Measurements from ENCODE around the gene EFTUD2. TPM values are rescaled to one million over a fixed set of nuclear protein-coding genes. Genes with fewer than 3 reads are reported as not detected.

Gene EFTUD2
- total RNA-seq, 2 experiments from 2014 or later: 73.5 to 148 TPM

- H4K20me1 ChIP-seq (ENCODE audit: insufficient read depth, low read length): no peaks in the 10 kb centered on the region
Observed at GRCh38 chr17:44804302-44805089, 94.7 kb downstream of the EFTUD2 start.

DNA sequence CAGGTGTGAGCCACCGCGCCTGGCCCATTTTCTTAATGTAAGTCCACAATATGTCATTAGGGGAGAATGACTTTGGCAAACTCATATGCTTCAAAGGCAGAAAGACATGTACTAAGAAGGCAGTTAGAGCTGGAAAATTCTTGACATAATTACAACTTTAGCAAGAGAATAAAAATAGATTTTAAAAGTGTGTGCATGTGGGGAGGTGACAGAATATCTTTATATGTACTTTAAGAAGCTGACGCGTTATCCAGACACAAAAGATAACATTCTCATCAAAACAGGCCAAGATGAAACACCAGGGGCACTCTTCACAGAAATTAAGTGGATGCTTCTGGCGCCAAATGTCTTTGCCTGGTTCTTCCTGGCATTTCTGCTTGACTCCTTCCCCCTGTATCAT lies 97.4 kb downstream of the EFTUD2 start:
- Histone ChIP-seq H3K9me3 (ENCODE audit: low read length) (no peaks in the 10 kb centered on the region), H2AFZ (ENCODE audit: low read length) (no peak overlapping the region), H3K36me3 (ENCODE audit: insufficient read depth, low read length) (peaks cover 68% of the 10 kb centered on the region), H3K79me2 (ENCODE audit: insufficient read depth, low read depth, low read length) (no peaks in the 10 kb centered on the region), H3K4me3 (ENCODE audit: low read depth, low read length, poor library complexity, severe bottlenecking) (no peak overlapping the region), H3K4me2 (ENCODE audit: low read length) (no peak overlapping the region), H3K27ac (ENCODE audit: low read depth, low read length, poor library complexity, severe bottlenecking) (no peak overlapping the region), H3K9me2 (ENCODE audit: insufficient read depth, low read length) (no peaks in the 10 kb centered on the region), H3K4me1 (ENCODE audit: insufficient read depth, low read length, poor library complexity, severe bottlenecking) (no peaks in the 10 kb centered on the region), H4K20me1 (ENCODE audit: insufficient read depth, low read length) (no peaks in the 10 kb centered on the region)
- intact Hi-C loops (cut with micrococcal nuclease; ENCODE audit: unreplicated experiment): no loop called here
- TF ChIP-seq EZH2phosphoT487 (IDR thresholded peaks at IDR 0.05; ENCODE audit: borderline replicate concordance, low read depth, low read length): no peak
- TF ChIP-seq, protein P1, sequence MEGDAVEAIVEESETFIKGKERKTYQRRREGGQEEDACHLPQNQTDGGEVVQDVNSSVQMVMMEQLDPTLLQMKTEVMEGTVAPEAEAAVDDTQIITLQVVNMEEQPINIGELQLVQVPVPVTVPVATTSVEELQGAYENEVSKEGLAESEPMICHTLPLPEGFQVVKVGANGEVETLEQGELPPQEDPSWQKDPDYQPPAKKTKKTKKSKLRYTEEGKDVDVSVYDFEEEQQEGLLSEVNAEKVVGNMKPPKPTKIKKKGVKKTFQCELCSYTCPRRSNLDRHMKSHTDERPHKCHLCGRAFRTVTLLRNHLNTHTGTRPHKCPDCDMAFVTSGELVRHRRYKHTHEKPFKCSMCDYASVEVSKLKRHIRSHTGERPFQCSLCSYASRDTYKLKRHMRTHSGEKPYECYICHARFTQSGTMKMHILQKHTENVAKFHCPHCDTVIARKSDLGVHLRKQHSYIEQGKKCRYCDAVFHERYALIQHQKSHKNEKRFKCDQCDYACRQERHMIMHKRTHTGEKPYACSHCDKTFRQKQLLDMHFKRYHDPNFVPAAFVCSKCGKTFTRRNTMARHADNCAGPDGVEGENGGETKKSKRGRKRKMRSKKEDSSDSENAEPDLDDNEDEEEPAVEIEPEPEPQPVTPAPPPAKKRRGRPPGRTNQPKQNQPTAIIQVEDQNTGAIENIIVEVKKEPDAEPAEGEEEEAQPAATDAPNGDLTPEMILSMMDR (conservative IDR thresholded peaks at IDR 0.05; ENCODE audit: low read length): no peak
- CTCF ChIA-PET (ENCODE audit: unreplicated experiment): no interaction called here
- BruUV-seq (replicated peaks): no TSS peak
- POLR2A ChIA-PET: no interaction called here
- DNase-seq (ENCODE audit: low spot score): no peak

More at GRCh38 chr17:44804302-44805089, 94.7 kb downstream of the EFTUD2 start:
- Histone ChIP-seq H3K4me1 (ENCODE audit: insufficient read depth, low read length, poor library complexity, severe bottlenecking) (no peaks in the 10 kb centered on the region), H2AFZ (ENCODE audit: low read length) (no peak overlapping the region), H3K4me2 (ENCODE audit: low read length) (no peak overlapping the region), H3K9me2 (ENCODE audit: insufficient read depth, low read length) (no peaks in the 10 kb centered on the region), H3K4me3 (ENCODE audit: low read depth, low read length, poor library complexity, severe bottlenecking) (no peak overlapping the region), H3K27ac (ENCODE audit: low read depth, low read length, poor library complexity, severe bottlenecking) (no peak overlapping the region), H3K79me2 (ENCODE audit: insufficient read depth, low read depth, low read length) (no peaks in the 10 kb centered on the region), H3K9me3 (ENCODE audit: low read length) (no peaks in the 10 kb centered on the region), H3K36me3 (ENCODE audit: insufficient read depth, low read length) (peaks cover 69% of the 10 kb centered on the region)
- ChIA-PET POLR2A (no interaction called here), CTCF (ENCODE audit: unreplicated experiment) (no interaction called here)
- intact Hi-C loops (cut with micrococcal nuclease; ENCODE audit: unreplicated experiment): no loop called here
- DNase-seq (ENCODE audit: low spot score): no peak
- BruUV-seq (replicated peaks): no TSS peak
- TF ChIP-seq, protein P1 (conservative IDR thresholded peaks at IDR 0.05; ENCODE audit: low read length): no peak

Small RNA genes within 50 kb of the gene (microRNA-seq; reads per million reads assigned to microRNA genes)
- gene MIR6783 (ENCODE audit: borderline replicate concordance): 10.6 reads per million, percentile 15 among the genes with 10 or more reads in this experiment

Small RNA genes within 50 kb of the gene (small RNA-seq; reads per million reads assigned to genes)
- gene CCDC103 (not detected), gene MIR6783 (not detected), gene RN7SL405P (not detected)

Other genes starting within 250 kb of the EFTUD2 start
- 0.03 and 0.41 TPM in 2 replicates for gene MEIOC, start 243.0 kb downstream of the EFTUD2 start, total RNA-seq (2014; rRNA removed; shearing (Covaris generic))
- gene MEIOC, start 243.0 kb downstream of the EFTUD2 start, total RNA-seq (2022): 5.1 and 5.5 TPM in 2 replicates
- gene CCDC43, start 209.7 kb downstream of the EFTUD2 start, total RNA-seq (2014; rRNA removed; shearing (Covaris generic)): 33.2 and 42.4 TPM in 2 replicates
- gene CCDC43, start 209.7 kb downstream of the EFTUD2 start, total RNA-seq (2022): 30.3 and 35.6 TPM in 2 replicates
- 18.1 and 24.3 TPM in 2 replicates for gene DBF4B, start 190.8 kb downstream of the EFTUD2 start, total RNA-seq (2014; rRNA removed; shearing (Covaris generic))
- gene DBF4B, start 190.8 kb downstream of the EFTUD2 start, total RNA-seq (2022): 45.8 and 49.2 TPM in 2 replicates
- gene ADAM11, start 140.5 kb downstream of the EFTUD2 start, total RNA-seq (2014; rRNA removed; shearing (Covaris generic)): 2.1 and 3.3 TPM in 2 replicates
- gene ADAM11, start 140.5 kb downstream of the EFTUD2 start, total RNA-seq (2022): 1.1 and 1.4 TPM in 2 replicates
- gene GJC1, start 69.2 kb downstream of the EFTUD2 start, total RNA-seq (2014; rRNA removed; shearing (Covaris generic)): 14.2 and 21.1 TPM in 2 replicates
- gene GJC1, start 69.2 kb downstream of the EFTUD2 start, total RNA-seq (2022): 19.5 and 20.6 TPM in 2 replicates
- not detected in 2 replicates for gene HIGD1B, start 51.6 kb downstream of the EFTUD2 start, total RNA-seq (2014; rRNA removed; shearing (Covaris generic))
- gene HIGD1B, start 51.6 kb downstream of the EFTUD2 start, total RNA-seq (2022): not detected in 2 replicates
- gene GFAP, start 16.1 kb upstream of the EFTUD2 start, total RNA-seq (2014; rRNA removed; shearing (Covaris generic)): 0.51 TPM in 1 of 2 replicates, not detected in the other
- gene GFAP, start 16.1 kb upstream of the EFTUD2 start, total RNA-seq (2022): not detected in 2 replicates
- 33.4 and 42.2 TPM in 2 replicates for gene KIF18B, start 48.3 kb upstream of the EFTUD2 start, total RNA-seq (2014; rRNA removed; shearing (Covaris generic))
- 126 and 146 TPM in 2 replicates for gene KIF18B, start 48.3 kb upstream of the EFTUD2 start, total RNA-seq (2022)
- gene C1QL1, start 68.9 kb upstream of the EFTUD2 start, total RNA-seq (2014; rRNA removed; shearing (Covaris generic)): not detected in 2 replicates
- gene C1QL1, start 68.9 kb upstream of the EFTUD2 start, total RNA-seq (2022): not detected in 2 replicates
- gene DCAKD, start 152.2 kb upstream of the EFTUD2 start, total RNA-seq (2014; rRNA removed; shearing (Covaris generic)): 40.8 and 53.1 TPM in 2 replicates
- 45.6 and 48.9 TPM in 2 replicates for gene DCAKD, start 152.2 kb upstream of the EFTUD2 start, total RNA-seq (2022)
- gene NMT1, start 161.9 kb upstream of the EFTUD2 start, total RNA-seq (2014; rRNA removed; shearing (Covaris generic)): 65.7 and 82.3 TPM in 2 replicates
- 126 and 134 TPM in 2 replicates for gene NMT1, start 161.9 kb upstream of the EFTUD2 start, total RNA-seq (2022)
- 1.4 and 3.6 TPM in 2 replicates for gene PLCD3, start 233.1 kb upstream of the EFTUD2 start, total RNA-seq (2014; rRNA removed; shearing (Covaris generic))
- gene PLCD3, start 233.1 kb upstream of the EFTUD2 start, total RNA-seq (2022): 1.7 and 4.6 TPM in 2 replicates
- gene ACBD4, start 236.2 kb upstream of the EFTUD2 start, total RNA-seq (2014; rRNA removed; shearing (Covaris generic)): 14.6 and 14.8 TPM in 2 replicates
- gene ACBD4, start 236.2 kb upstream of the EFTUD2 start, total RNA-seq (2022): 22.2 and 24.0 TPM in 2 replicates
- gene HEXIM1, start 249.0 kb upstream of the EFTUD2 start, total RNA-seq (2014; rRNA removed; shearing (Covaris generic)): 12.1 and 13.9 TPM in 2 replicates
- gene HEXIM1, start 249.0 kb upstream of the EFTUD2 start, total RNA-seq (2022): 16.4 and 17.2 TPM in 2 replicates

All from OCI-LY7 (cell line).